NK-92 (cell line): Measurements from ENCODE around the gene ANKK1.

ENCODE experiments used
- DNase-seq: peaks from one replicate; lab custom pipeline; 2025; ENCODE audit not compliant: unreplicated experiment; lab: John Stamatoyannopoulos, UW

The ANKK1 gene

GRCh38 chr11:113408206-113408605 lies 20.6 kb downstream of the ANKK1 start:
- no peak for DNase-seq

- DNase-seq: no peak
Observed at GRCh38 chr11:113408887-113409286, 21.3 kb downstream of the ANKK1 start.

- no peak for DNase-seq
Observed at GRCh38 chr11:113409526-113409925, 21.9 kb downstream of the ANKK1 start.

GRCh38 chr11:113410414-113411135 lies 23.0 kb downstream of the ANKK1 start:
- no peak for DNase-seq

- DNase-seq: no peak
Observed at GRCh38 chr11:113411536-113411935, 24.0 kb downstream of the ANKK1 start.

- no peak for DNase-seq
Observed at GRCh38 chr11:113412675-113413074, 25.1 kb downstream of the ANKK1 start.

GRCh38 chr11:113415343-113415742 lies 27.8 kb downstream of the ANKK1 start:
- DNase-seq: no peak

GRCh38 chr11:113417428-113417827 lies 29.8 kb downstream of the ANKK1 start:
- DNase-seq: no peak

- DNase-seq: no peak
Observed at GRCh38 chr11:113419454-113420003, 31.9 kb downstream of the ANKK1 start.

- no peak for DNase-seq
Observed at GRCh38 chr11:113420808-113421207, 33.2 kb downstream of the ANKK1 start.

GRCh38 chr11:113426686-113427085 lies 39.1 kb downstream of the ANKK1 start:
- DNase-seq: no peak

GRCh38 chr11:113431746-113432145 lies 44.2 kb downstream of the ANKK1 start:
- DNase-seq: no peak

GRCh38 chr11:113435190-113435968 lies 47.8 kb downstream of the ANKK1 start:
- no peak for DNase-seq

GRCh38 chr11:113436672-113437252 lies 49.2 kb downstream of the ANKK1 start:
- DNase-seq: no peak

- no peak for DNase-seq
Observed at GRCh38 chr11:113440816-113441215, 53.2 kb downstream of the ANKK1 start.

- DNase-seq: no peak
Observed at GRCh38 chr11:113444502-113445123, 57.0 kb downstream of the ANKK1 start.

GRCh38 chr11:113446112-113446511 lies 58.5 kb downstream of the ANKK1 start:
- DNase-seq: no peak

GRCh38 chr11:113446938-113447337 lies 59.4 kb downstream of the ANKK1 start:
- DNase-seq: no peak

GRCh38 chr11:113447621-113448315 lies 60.2 kb downstream of the ANKK1 start:
- no peak for DNase-seq

- no peak for DNase-seq
Observed at GRCh38 chr11:113448316-113448677, 60.7 kb downstream of the ANKK1 start.

GRCh38 chr11:113449743-113450142 lies 62.2 kb downstream of the ANKK1 start:
- no peak for DNase-seq
